ENCODE data around the gene PPP1CA.
"Not testable (repeated sequence)": the region's sequence is repeated elsewhere in the genome, so short reads cannot be mapped to it uniquely, and the experiment has no call there.

Gene PPP1CA

GRCh38 chr11:67404515-67405195 is 3.0 kb upstream of the PPP1CA start:
- no peak for DNase-seq (ENCODE audit: low read depth)

- not testable (repeated sequence) for DNase-seq (ENCODE audit: low read depth)
Observed at GRCh38 chr11:67403085-67403484, 1.4 kb upstream of the PPP1CA start.

- DNase-seq (ENCODE audit: low read depth) = not testable (repeated sequence)
Observed at GRCh38 chr11:67402192-67402839, 658 bp upstream of the PPP1CA start.

GRCh38 chr11:67400942-67401494 is 640 bp downstream of the PPP1CA start:
- DNase-seq (ENCODE audit: low read depth) = no peak

- no peak for DNase-seq (ENCODE audit: low read depth)
Observed at GRCh38 chr11:67400251-67400941, 1.3 kb downstream of the PPP1CA start.

GRCh38 chr11:67398661-67399563 is 2.7 kb downstream of the PPP1CA start:
- no peak for DNase-seq (ENCODE audit: low read depth)

- no peak for DNase-seq (ENCODE audit: low read depth)
Observed at GRCh38 chr11:67397986-67398660, 3.5 kb downstream of the PPP1CA start.

- no peak for DNase-seq (ENCODE audit: low read depth)
Observed at GRCh38 chr11:67397536-67397935, 4.1 kb downstream of the PPP1CA start.

- DNase-seq (ENCODE audit: low read depth) = no peak
Observed at GRCh38 chr11:67396587-67397389, 4.9 kb downstream of the PPP1CA start.

- no peak for DNase-seq (ENCODE audit: low read depth)
Observed at GRCh38 chr11:67396259-67396581, 5.4 kb downstream of the PPP1CA start.

- DNase-seq (ENCODE audit: low read depth) = no peak
Observed at GRCh38 chr11:67395555-67396258, 6.0 kb downstream of the PPP1CA start.

GRCh38 chr11:67393990-67394389 is 7.7 kb downstream of the PPP1CA start:
- DNase-seq (ENCODE audit: low read depth) = no peak

- DNase-seq (ENCODE audit: low read depth) = no peak
Observed at GRCh38 chr11:67393437-67393836, 8.2 kb downstream of the PPP1CA start.

- DNase-seq (ENCODE audit: low read depth) = no peak
Observed at GRCh38 chr11:67392183-67392715, 9.4 kb downstream of the PPP1CA start.

- peak; percentile 91 for DNase-seq (ENCODE audit: low read depth)
Observed at GRCh38 chr11:67391304-67392182, 10.1 kb downstream of the PPP1CA start, which contains the start of gene RAD9A. Gene RAD9A (plus strand): TSS chr11:67391986. CDS start chr11:67392045, 59 bp downstream.

- no peak for DNase-seq (ENCODE audit: low read depth)
Observed at GRCh38 chr11:67390947-67391303, 10.7 kb downstream of the PPP1CA start.

- DNase-seq (ENCODE audit: low read depth) = no peak
Observed at GRCh38 chr11:67389477-67389876, 12.2 kb downstream of the PPP1CA start.

- DNase-seq (ENCODE audit: low read depth) = no peak
Observed at GRCh38 chr11:67387518-67387917, 14.1 kb downstream of the PPP1CA start.

Measured in T follicular helper cell (primary cell).